Measurements from ENCODE around the gene NUDT5. TPM values are rescaled to one million over a fixed set of nuclear protein-coding genes. Genes with fewer than 3 reads are reported as not detected.

NUDT5 gene
- total RNA-seq, 2 donors from 2014 or later = 44.7 to 53.9 TPM

DNA sequence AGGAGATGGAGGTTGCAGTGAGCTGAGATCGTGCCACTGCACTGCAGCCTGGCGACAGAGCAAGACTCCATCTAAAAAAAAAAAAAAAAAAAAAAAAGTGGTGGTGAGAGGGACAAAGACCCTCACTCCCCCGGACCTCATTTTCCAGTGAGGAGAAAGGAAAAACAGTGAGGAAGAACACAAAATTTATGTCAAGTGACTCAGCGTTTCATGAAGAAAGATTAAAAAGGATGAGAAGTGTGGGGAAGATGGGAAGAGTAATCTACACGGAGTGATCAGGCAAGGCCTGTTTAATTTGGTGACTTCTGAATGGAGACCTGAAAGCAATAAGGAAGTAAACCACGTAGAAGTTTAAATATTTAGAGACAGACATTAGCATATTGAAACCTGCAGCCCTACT, 7.0 kb downstream of the NUDT5 start:
- Histone ChIP-seq H3K4me1 (ENCODE audit: control insufficient read depth in 1 of 2, low read depth in 2 of 2) (peaks cover 2 to 10% of the 10 kb centered on the region in 2 donors), H3K27me3 (replicated peaks; ENCODE audit: insufficient read depth) (no peaks in the 10 kb centered on the region), H3K9me3 (no peaks in the 10 kb centered on the region), H3K4me3 (no peak overlapping the region), H3K27ac (peak overlapping the region in 1 of 2 donors; percentile 26), H3K36me3 (peaks cover 4% of the 10 kb centered on the region)
- TF ChIP-seq CTCF (IDR thresholded peaks at IDR 0.05) = no peak
- DNase-seq (ENCODE audit: low spot score) = no peak
- ATAC-seq (ENCODE audit: insufficient number of reproducible peaks, low FRiP score, low read depth) = no peak

DNA sequence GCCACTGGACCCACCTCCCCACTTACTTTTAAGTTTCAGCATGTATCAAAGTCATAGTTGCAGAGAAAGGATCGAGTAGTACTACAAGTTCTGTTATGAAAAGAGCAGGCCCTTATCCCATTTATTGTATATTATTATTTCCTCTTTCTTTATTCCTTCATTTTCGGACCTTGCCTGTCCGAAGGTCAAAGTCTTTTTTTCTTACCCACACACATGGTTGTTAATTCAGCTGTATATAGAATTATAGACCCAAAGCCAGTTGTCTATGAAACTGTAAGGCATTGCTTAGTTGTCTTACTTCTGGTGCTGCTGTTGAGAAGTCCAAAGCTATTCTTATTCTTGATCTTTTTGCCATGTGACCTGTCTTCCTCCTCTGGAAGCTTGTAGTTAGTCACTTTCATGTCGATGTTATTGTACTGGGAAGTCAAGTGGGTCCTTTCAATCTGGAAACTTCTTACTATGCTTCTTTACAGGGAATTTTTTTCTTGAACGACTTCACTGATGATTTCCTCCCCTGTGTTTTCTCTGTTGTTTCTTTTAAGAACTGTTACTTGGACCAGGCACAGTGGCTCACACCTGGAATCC, 8.3 kb downstream of the NUDT5 start:
- peaks cover 4% of the 10 kb centered on the region for H3K36me3 ChIP-seq
- no peak overlapping the region for H3K4me3 ChIP-seq
- DNase-seq (ENCODE audit: low spot score) (no peak), ATAC-seq (ENCODE audit: insufficient number of reproducible peaks, low FRiP score, low read depth) (no peak)
- no peaks in the 10 kb centered on the region for H3K27me3 ChIP-seq (replicated peaks; ENCODE audit: insufficient read depth)
- no peaks in the 10 kb centered on the region for H3K4me1 ChIP-seq (ENCODE audit: control insufficient read depth in 1 of 2, low read depth in 2 of 2)
- no peak overlapping the region for H3K27ac ChIP-seq
- no peaks in the 10 kb centered on the region for H3K9me3 ChIP-seq
- no peak for TF ChIP-seq CTCF (IDR thresholded peaks at IDR 0.05)

DNA sequence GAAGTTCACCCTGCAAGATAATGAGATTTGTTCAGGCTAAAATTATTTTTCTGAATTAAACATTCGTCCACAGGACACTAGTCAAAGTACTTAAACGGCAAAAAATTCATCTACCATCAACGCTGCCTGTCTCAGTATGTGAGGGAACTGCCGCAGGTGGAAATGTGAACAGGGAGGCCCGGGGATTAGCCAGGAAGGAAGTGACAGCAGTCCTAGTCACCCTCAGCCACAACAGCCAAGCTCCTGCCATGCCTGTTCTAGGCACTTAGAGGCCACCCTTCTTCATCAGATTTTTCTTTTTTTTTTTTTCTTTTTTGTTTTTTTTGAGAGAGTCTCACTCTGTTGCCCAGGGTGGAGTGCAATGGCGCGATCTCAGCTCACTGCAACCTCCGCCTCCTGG, 9.4 kb downstream of the NUDT5 start:
- H3K4me3 ChIP-seq = no peak overlapping the region
- H3K36me3 ChIP-seq = peaks cover 4% of the 10 kb centered on the region
- H3K27ac ChIP-seq = no peak overlapping the region
- H3K4me1 ChIP-seq (ENCODE audit: control insufficient read depth in 1 of 2, low read depth in 2 of 2) = no peaks in the 10 kb centered on the region
- H3K27me3 ChIP-seq (replicated peaks; ENCODE audit: insufficient read depth) = no peaks in the 10 kb centered on the region
- TF ChIP-seq CTCF (IDR thresholded peaks at IDR 0.05) = no peak
- ATAC-seq (ENCODE audit: insufficient number of reproducible peaks, low FRiP score, low read depth) (no peak), DNase-seq (ENCODE audit: low spot score) (no peak)
- H3K9me3 ChIP-seq = no peaks in the 10 kb centered on the region

- no peak for DNase-seq (ENCODE audit: low spot score)
- Histone ChIP-seq H3K4me3 (no peak overlapping the region), H3K27me3 (replicated peaks; ENCODE audit: insufficient read depth) (no peaks in the 10 kb centered on the region), H3K9me3 (no peaks in the 10 kb centered on the region), H3K4me1 (ENCODE audit: control insufficient read depth in 1 of 2, low read depth in 2 of 2) (no peaks in the 10 kb centered on the region), H3K36me3 (peaks cover 11% of the 10 kb centered on the region), H3K27ac (no peak overlapping the region)
- no peak for TF ChIP-seq CTCF (IDR thresholded peaks at IDR 0.05)
- no peak for ATAC-seq (ENCODE audit: insufficient number of reproducible peaks, low FRiP score, low read depth)
Measured at GRCh38 chr10:12184165-12184564, 11.5 kb downstream of the NUDT5 start.

GRCh38 chr10:12181065-12181775, 14.5 kb downstream of the NUDT5 start:
- Histone ChIP-seq H3K27ac (no peak overlapping the region), H3K27me3 (replicated peaks; ENCODE audit: insufficient read depth) (no peaks in the 10 kb centered on the region), H3K36me3 (peaks cover 24% of the 10 kb centered on the region), H3K4me3 (no peak overlapping the region), H3K9me3 (no peaks in the 10 kb centered on the region), H3K4me1 (ENCODE audit: control insufficient read depth in 1 of 2, low read depth in 2 of 2) (no peaks in the 10 kb centered on the region)
- ATAC-seq (ENCODE audit: insufficient number of reproducible peaks, low FRiP score, low read depth) (no peak), DNase-seq (ENCODE audit: low spot score) (no peak)
- no peak for TF ChIP-seq CTCF (IDR thresholded peaks at IDR 0.05)

Measured in thoracic aorta (tissue), 2 donors.